IPS-18a (cell line): ENCODE measurements around the gene STEEP1.
"Not testable (repeated sequence)": the region's sequence is repeated elsewhere in the genome, so short reads cannot be mapped to it uniquely, and the experiment has no call there.

Source experiments
- H3K27ac ChIP-seq: one replicate; pipeline ENCODE4 v1.5.1; 2013; ENCODE audit warnings: low read length
- H3K27me3 ChIP-seq: one replicate; pipeline ENCODE4 v1.6.1; 2013; ENCODE audit warnings: mild to moderate bottlenecking, low read length; ENCODE audit not compliant: control insufficient read depth, insufficient read depth
- H3K36me3 ChIP-seq: one replicate; pipeline ENCODE4 v1.6.1; 2013; ENCODE audit warnings: low read depth, low read length; ENCODE audit not compliant: control insufficient read depth
- H3K4me1 ChIP-seq: one replicate; pipeline ENCODE4 v1.6.1; 2013; ENCODE audit warnings: low read depth, low read length; ENCODE audit not compliant: control insufficient read depth
- H3K4me3 ChIP-seq: one replicate; pipeline ENCODE4 v1.5.1; 2013; ENCODE audit warnings: low read length
- H3K9ac ChIP-seq: one replicate; pipeline ENCODE4 v1.6.1; 2013; ENCODE audit warnings: mild to moderate bottlenecking, low read length, moderate library complexity
- H3K9me3 ChIP-seq: one replicate; pipeline ENCODE4 v1.6.1; 2013; ENCODE audit warnings: low read depth, low read length; ENCODE audit not compliant: control insufficient read depth

Gene STEEP1

GRCh38 chrX:119500061-119500800 is 65.0 kb downstream of the STEEP1 start:
- Histone ChIP-seq H3K9ac (no peak overlapping the region), H3K4me3 (no peak overlapping the region), H3K4me1 (no peaks in the 10 kb centered on the region), H3K9me3 (no peaks in the 10 kb centered on the region), H3K27me3 (no peaks in the 10 kb centered on the region), H3K36me3 (no peaks in the 10 kb centered on the region), H3K27ac (no peak overlapping the region)

GRCh38 chrX:119497185-119497584 is 68.0 kb downstream of the STEEP1 start:
- Histone ChIP-seq H3K27ac (no peak overlapping the region), H3K4me3 (no peak overlapping the region), H3K9me3 (no peaks in the 10 kb centered on the region), H3K36me3 (no peaks in the 10 kb centered on the region), H3K4me1 (no peaks in the 10 kb centered on the region), H3K27me3 (no peaks in the 10 kb centered on the region), H3K9ac (no peak overlapping the region)

- Histone ChIP-seq H3K9me3 (no peaks in the 10 kb centered on the region), H3K36me3 (no peaks in the 10 kb centered on the region), H3K4me1 (no peaks in the 10 kb centered on the region), H3K4me3 (no peak overlapping the region), H3K27me3 (no peaks in the 10 kb centered on the region), H3K9ac (no peak overlapping the region), H3K27ac (no peak overlapping the region)
These were observed 69.2 kb downstream of the STEEP1 start for GRCh38 chrX:119495734-119496726.

- H3K4me1 ChIP-seq, H3K9me3 ChIP-seq, H3K4me3 ChIP-seq, H3K9ac ChIP-seq, H3K36me3 ChIP-seq, H3K27ac ChIP-seq, H3K27me3 ChIP-seq: not testable (repeated sequence)
These were observed 71.2 kb downstream of the STEEP1 start for GRCh38 chrX:119493851-119494495.

- Histone ChIP-seq H3K36me3 (no peaks in the 10 kb centered on the region), H3K9me3 (no peaks in the 10 kb centered on the region)
These were observed 72.7 kb downstream of the STEEP1 start for GRCh38 chrX:119492463-119492862.

GRCh38 chrX:119489212-119490074 is 75.8 kb downstream of the STEEP1 start:
- Histone ChIP-seq H3K4me1 (no peaks in the 10 kb centered on the region), H3K4me3 (no peak overlapping the region), H3K9me3 (no peaks in the 10 kb centered on the region), H3K36me3 (no peaks in the 10 kb centered on the region), H3K9ac (no peak overlapping the region), H3K27me3 (no peaks in the 10 kb centered on the region), H3K27ac (no peak overlapping the region)

More at GRCh38 chrX:119492463-119492862, 72.7 kb downstream of the STEEP1 start:
- Histone ChIP-seq H3K4me3 (no peak overlapping the region), H3K9ac (no peak overlapping the region), H3K4me1 (no peaks in the 10 kb centered on the region), H3K27ac (no peak overlapping the region), H3K27me3 (no peaks in the 10 kb centered on the region)

- Histone ChIP-seq H3K36me3 (no peaks in the 10 kb centered on the region), H3K9me3 (no peaks in the 10 kb centered on the region), H3K27ac (no peak overlapping the region), H3K9ac (no peak overlapping the region), H3K27me3 (no peaks in the 10 kb centered on the region), H3K4me3 (no peak overlapping the region), H3K4me1 (no peaks in the 10 kb centered on the region)
These were observed 76.5 kb downstream of the STEEP1 start for GRCh38 chrX:119488749-119489148.
